Neutrophil (primary cell): ENCODE results near the gene PREX1.

Source experiments
- H3K27ac ChIP-seq: fragments of 200-600 bp; sonication (generic); 2 replicates; pipeline ENCODE4 v1.5.1; 2016; ENCODE audit warnings: mild to moderate bottlenecking, moderate library complexity
- H3K27me3 ChIP-seq: fragments of 200-600 bp; sonication (generic); 2 replicates; pipeline ENCODE4 v1.6.0; 2016; ENCODE audit warnings: mild to moderate bottlenecking
- H3K36me3 ChIP-seq: fragments of 200-600 bp; sonication (generic); 2 replicates; pipeline ENCODE4 v1.5.1; 2017
- H3K4me1 ChIP-seq, 2 experiments: fragments of 200-600 bp in 1 of 2; sonication (generic) in 1 of 2; 1 replicate in 1 of 2; 2 replicates in 1 of 2; pipeline versions ENCODE4 v1.5.1 to v1.6.1; 2013 to 2016; ENCODE audit warnings: low read depth in 1 of 2, low read length in 1 of 2, mild to moderate bottlenecking in 1 of 2, moderate library complexity in 1 of 2; ENCODE audit not compliant: control insufficient read depth in 1 of 2, insufficient read depth in 1 of 2
- H3K4me3 ChIP-seq, 2 experiments: fragments of 200-600 bp in 1 of 2; sonication (generic) in 1 of 2; 1 replicate in 1 of 2; 2 replicates in 1 of 2; pipeline ENCODE4 v1.5.1; 2013 to 2016; ENCODE audit warnings: low read depth in 1 of 2, low read length in 1 of 2, mild to moderate bottlenecking in 1 of 2, moderate library complexity in 1 of 2
- H3K9me3 ChIP-seq: fragments of 200-600 bp; sonication (generic); 2 replicates; pipeline ENCODE4 v1.5.1; 2016
- CTCF ChIP-seq: fragments of 200-600 bp; sonication (generic); IDR thresholded peaks from 2 replicates; pipeline ENCODE4 v1.5.1; 2016; ENCODE audit warnings: antibody characterized with exemption

The PREX1 gene

GRCh38 chr20:48649104-48649626 is 178.6 kb downstream of the PREX1 start:
- H3K9me3 ChIP-seq, result peaks cover 16% of the 10 kb centered on the region
- H3K27me3 ChIP-seq, result no peaks in the 10 kb centered on the region
- peaks cover 100% of the 10 kb centered on the region for H3K36me3 ChIP-seq
- no peak for TF ChIP-seq CTCF
- H3K27ac ChIP-seq, result peak overlapping the region; percentile 35
- H3K4me1 ChIP-seq, result no peaks in the 10 kb centered on the region
- H3K4me3 ChIP-seq, result no peak overlapping the region

GRCh38 chr20:48648482-48649051 is 179.2 kb downstream of the PREX1 start:
- Histone ChIP-seq H3K27me3 (no peaks in the 10 kb centered on the region), H3K9me3 (peaks cover 16% of the 10 kb centered on the region), H3K27ac (peak overlapping the region; percentile 35), H3K4me1 (no peaks in the 10 kb centered on the region), H3K4me3 (no peak overlapping the region), H3K36me3 (peaks cover 100% of the 10 kb centered on the region)
- TF ChIP-seq CTCF, result no peak

GRCh38 chr20:48647858-48648257 is 179.9 kb downstream of the PREX1 start:
- peaks cover 100% of the 10 kb centered on the region for H3K36me3 ChIP-seq

GRCh38 chr20:48645666-48646065 is 182.1 kb downstream of the PREX1 start:
- Histone ChIP-seq H3K4me1 (no peaks in the 10 kb centered on the region), H3K36me3 (peaks cover 100% of the 10 kb centered on the region), H3K9me3 (peaks cover 19% of the 10 kb centered on the region), H3K27me3 (no peaks in the 10 kb centered on the region), H3K4me3 (no peak overlapping the region), H3K27ac (no peak overlapping the region)
- TF ChIP-seq CTCF, result no peak

More at GRCh38 chr20:48647858-48648257, 179.9 kb downstream of the PREX1 start:
- Histone ChIP-seq H3K4me3 (no peak overlapping the region), H3K27me3 (no peaks in the 10 kb centered on the region), H3K4me1 (no peaks in the 10 kb centered on the region), H3K9me3 (peaks cover 16% of the 10 kb centered on the region), H3K27ac (peak overlapping the region; percentile 35)
- TF ChIP-seq CTCF, result no peak

- H3K4me3 ChIP-seq, result no peak overlapping the region
- peaks cover 100% of the 10 kb centered on the region for H3K36me3 ChIP-seq
- H3K27ac ChIP-seq, result no peak overlapping the region
- H3K27me3 ChIP-seq, result no peaks in the 10 kb centered on the region
- H3K4me1 ChIP-seq, result no peaks in the 10 kb centered on the region
- TF ChIP-seq CTCF, result no peak
- H3K9me3 ChIP-seq, result peaks cover 20% of the 10 kb centered on the region
Measured at GRCh38 chr20:48644286-48644828, 183.4 kb downstream of the PREX1 start.
